ENCODE data around the gene CUX1.

GRCh38 chr7:101906291-101907240 is 89.1 kb downstream of the CUX1 start:
- no peak for TF ChIP-seq EZH2 (IDR thresholded peaks at IDR 0.05; ENCODE audit: borderline replicate concordance, low read depth, low read length, severe bottlenecking)
- no peak for TF ChIP-seq CTCF (IDR thresholded peaks at IDR 0.05; ENCODE audit: borderline replicate concordance, extremely low read depth, low read length, poor library complexity, severe bottlenecking)
